Measurements from ENCODE around the gene RASAL1.

RASAL1 gene

GRCh38 chr12:113163030-113163360 lies 27.4 kb upstream of the RASAL1 start:
- POLR2A ChIA-PET (ENCODE audit: low non-redundant PET), result no interaction called here
- TF ChIP-seq CTCF (conservative IDR thresholded peaks at IDR 0.05; ENCODE audit: low read depth), result no peak
- 0 out of 2 replicates have a peak overlapping the region, but pooled peaks have one; percentile 14 for H3K27ac ChIP-seq
- CTCF ChIA-PET, result interaction anchor here (0.5 kb wide), 1 partner anchor 1673 kb away, joined by 3 read pairs; no protein-coding TSS in a partner anchor
- DNase-seq (ENCODE audit: low spot score), result no peak

- TF ChIP-seq CTCF (conservative IDR thresholded peaks at IDR 0.05; ENCODE audit: low read depth), result no peak
- peak overlapping the region; percentile 33 for H3K27ac ChIP-seq
- peak; percentile 32 for DNase-seq (ENCODE audit: low spot score)
- CTCF ChIA-PET, result interaction anchor here (0.5 to 0.9 kb wide), 2 partner anchors 12 to 1672 kb away, joined by 3 to 4 read pairs; no protein-coding TSS in a partner anchor
- POLR2A ChIA-PET (ENCODE audit: low non-redundant PET), result no interaction called here
These were observed 26.8 kb upstream of the RASAL1 start for GRCh38 chr12:113162102-113163029.

- peak; percentile 60 for DNase-seq (ENCODE audit: low spot score)
- ChIA-PET CTCF (interaction anchor here (0.7 to 0.9 kb wide), 2 partner anchors 13 to 301 kb away, joined by 3 to 4 read pairs; no protein-coding TSS in a partner anchor), POLR2A (ENCODE audit: low non-redundant PET) (no interaction called here)
- H3K27ac ChIP-seq, result no peak overlapping the region; the same call in 1 of the 2 replicates
- TF ChIP-seq CTCF (conservative IDR thresholded peaks at IDR 0.05; ENCODE audit: low read depth), result no peak
These were observed 26.0 kb upstream of the RASAL1 start for GRCh38 chr12:113161415-113162016.

GRCh38 chr12:113159937-113160336 lies 24.4 kb upstream of the RASAL1 start:
- TF ChIP-seq CTCF (conservative IDR thresholded peaks at IDR 0.05; ENCODE audit: low read depth), result no peak
- no peak for DNase-seq (ENCODE audit: low spot score)
- peak overlapping the region; percentile 62 for H3K27ac ChIP-seq
- POLR2A ChIA-PET (ENCODE audit: low non-redundant PET), result interaction anchor here (0.5 kb wide), 1 partner anchor 660 kb away, joined by 5 read pairs; no protein-coding TSS in a partner anchor
- CTCF ChIA-PET, result no interaction called here

GRCh38 chr12:113158439-113159203 lies 23.1 kb upstream of the RASAL1 start:
- DNase-seq (ENCODE audit: low spot score), result no peak
- ChIA-PET CTCF (interaction anchor here (0.6 to 1.7 kb wide), 2 partner anchors 13 to 16 kb away, joined by 3 to 5 read pairs; no protein-coding TSS in a partner anchor), POLR2A (ENCODE audit: low non-redundant PET) (no interaction called here)
- no peak for TF ChIP-seq CTCF (conservative IDR thresholded peaks at IDR 0.05; ENCODE audit: low read depth)
- peak overlapping the region; percentile 7; the same call in 1 of the 2 replicates for H3K27ac ChIP-seq
